Measurements from ENCODE around the gene ATP6V0A1.

GRCh38 chr17:42543190-42544079 lies 84.8 kb downstream of the ATP6V0A1 start:
- TF ChIP-seq CTCF (IDR thresholded peaks at IDR 0.05; ENCODE audit: extremely low read depth in 1 of 2, insufficient read depth in 1 of 2, low read depth in 1 of 2, low read length in 2 of 2) (no peak), POLR2A (IDR thresholded peaks at IDR 0.05; ENCODE audit: low read depth, low read length) (no peak), POLR2AphosphoS5 (IDR thresholded peaks at IDR 0.05; ENCODE audit: insufficient read depth, low read depth, low read length) (no peak), EZH2 (IDR thresholded peaks at IDR 0.05; ENCODE audit: borderline replicate concordance, low read depth, low read length, severe bottlenecking) (no peak), MAX (IDR thresholded peaks at IDR 0.05; ENCODE audit: insufficient read depth, insufficient read length) (no peak)

Data from endothelial cell of umbilical vein (primary cell).